Endometrium (tissue), 2 donors: ENCODE measurements around the gene MINAR2.

Experiments used
- FAIRE-seq: peaks from 2 replicates; lab custom pipeline; 2012; peaks lifted over from hg19 to GRCh38; lab: Jason Lieb, UNC
- donor health status: control.
- donor health status: control.

MINAR2 gene

GRCh38 chr5:129771058-129771838, 23.4 kb downstream of the MINAR2 start:
- no peak for FAIRE-seq

GRCh38 chr5:129773376-129773775, 25.5 kb downstream of the MINAR2 start:
- no peak for FAIRE-seq

GRCh38 chr5:129781594-129781993, 33.7 kb downstream of the MINAR2 start:
- FAIRE-seq: no peak

GRCh38 chr5:129803403-129803802, 55.5 kb downstream of the MINAR2 start:
- FAIRE-seq: no peak

- no peak for FAIRE-seq
Measured at GRCh38 chr5:129804705-129805104, 56.8 kb downstream of the MINAR2 start.

- FAIRE-seq: no peak
Measured at GRCh38 chr5:129807162-129807814, 59.4 kb downstream of the MINAR2 start.
